K562 (cell line): ENCODE data around the gene IMPDH2. TPM values are rescaled to one million over a fixed set of nuclear protein-coding genes. Genes with fewer than 3 reads are reported as not detected.
A peak's percentile ranks its signal among the peaks of the same experiment; 100 is the strongest.

Experiments
- ATAC-seq: fragments of 200-7000 bp; cut with Tn5 transposase; 3 replicates; pipeline ENCODE4 v1.9.1; 2020; ENCODE audit warnings: moderate library complexity
- BruUV-seq: library from RNA; stranded (reverse); fragments of 400-500 nt; replicated peaks from 2 replicates; lab custom pipeline; 2021; lab: Mats Ljungman, UMichigan
- CTCF ChIA-PET: fragments of 300-600 bp; formaldehyde crosslinking; extraction: SDS; loops from one replicate; lab custom pipeline; 2021; ENCODE audit warnings: low intra/inter-chr PET ratio; lab: Yijun Ruan, JAX
- POLR2A ChIA-PET: fragments of 300-600, 350-650 bp; sonication (Branson Sonifier 250); formaldehyde crosslinking; extraction: SDS; loops from one replicate; lab custom pipeline; 2021; ENCODE audit warnings: antibody characterized with exemption, inconsistent platforms; lab: Yijun Ruan, JAX
- DNase-seq, 4 experiments: peaks; one replicate each; pipeline versions ENCODE4 v3.0.0 to v3.0.0-alpha.2; 2011 to 2018; ENCODE audit warnings: low spot score in 3 of 4, mixed read lengths in 3 of 4; ENCODE audit errors: extremely low read depth in 1 of 4
- FAIRE-seq: peaks from 2 replicates; lab custom pipeline; 2011; peaks lifted over from hg19 to GRCh38; lab: Jason Lieb, UNC
- H2AFZ ChIP-seq: 2 replicates; pipeline ENCODE4 v1.6.0; 2011; ENCODE audit warnings: low read depth, low read length, control low read depth, inconsistent platforms
- H3K27ac ChIP-seq: fragments of 200-600 bp; 3 replicates; pipeline ENCODE4 v1.8.0; 2011; ENCODE audit warnings: low read depth, mild to moderate bottlenecking, control low read depth, inconsistent platforms, low read length, moderate library complexity, mixed read lengths; ENCODE audit errors: extremely low read depth
- H3K27me3 ChIP-seq, 2 experiments: fragments of 300-600 bp in 1 of 2; 2 replicates in 1 of 2; 3 replicates in 1 of 2; pipeline versions ENCODE4 v1.6.0 to v1.8.0; 2011; ENCODE audit warnings: inconsistent platforms in 2 of 2, low read length in 2 of 2, mild to moderate bottlenecking in 1 of 2, mixed read lengths in 1 of 2, moderate library complexity in 1 of 2; ENCODE audit not compliant: control insufficient read depth in 2 of 2, insufficient read depth in 2 of 2
- H3K36me3 ChIP-seq: fragments of 300-600 bp; 3 replicates; pipeline ENCODE4 v1.8.0; 2011; ENCODE audit warnings: mild to moderate bottlenecking, low read length, inconsistent platforms; ENCODE audit not compliant: control insufficient read depth, insufficient read depth
- H3K4me1 ChIP-seq, 2 experiments: fragments of 200-600 bp in 1 of 2; replicated peaks in 1 of 2; 2 replicates in 1 of 2; 3 replicates in 1 of 2; pipeline versions ENCODE4 v1.5.1 to v1.8.0; 2011; ENCODE audit warnings: inconsistent platforms in 2 of 2, low read length in 2 of 2, mild to moderate bottlenecking in 1 of 2, mixed read lengths in 1 of 2, moderate library complexity in 1 of 2; ENCODE audit not compliant: control insufficient read depth in 2 of 2, insufficient read depth in 2 of 2
- H3K4me2 ChIP-seq: 2 replicates; pipeline ENCODE4 v1.6.1; 2011; ENCODE audit warnings: low read length, control low read depth, inconsistent platforms, mixed read lengths; ENCODE audit not compliant: insufficient read depth
- H3K4me3 ChIP-seq: fragments of 200-600 bp; sonication (generic), shearing (Covaris generic); 2 replicates; pipeline ENCODE4 v1.5.1; 2016; ENCODE audit warnings: control low read depth, inconsistent platforms
- H3K79me2 ChIP-seq: fragments of 200-600 bp; 3 replicates; pipeline ENCODE4 v1.8.0; 2011; ENCODE audit warnings: low read length, inconsistent platforms; ENCODE audit not compliant: control insufficient read depth, insufficient read depth
- H3K9ac ChIP-seq, 2 experiments: 2 replicates each; pipeline versions ENCODE4 v1.6.0 to v1.6.1; 2011; ENCODE audit warnings: low read depth in 2 of 2, low read length in 2 of 2, control low read depth in 1 of 2, inconsistent platforms in 1 of 2, mild to moderate bottlenecking in 1 of 2, mixed read lengths in 1 of 2; ENCODE audit not compliant: insufficient read depth in 1 of 2
- H3K9me1 ChIP-seq: one replicate; pipeline ENCODE4 v1.6.0; 2011; ENCODE audit warnings: inconsistent platforms, mild to moderate bottlenecking, low read length, moderate library complexity; ENCODE audit not compliant: control insufficient read depth, insufficient read depth
- H3K9me3 ChIP-seq: replicated peaks from 2 replicates; pipeline ENCODE4 v1.5.1; 2011; ENCODE audit warnings: low read depth, low read length, inconsistent platforms; ENCODE audit not compliant: control insufficient read depth, insufficient read depth
- H4K20me1 ChIP-seq: replicated peaks from 2 replicates; pipeline ENCODE4 v1.6.1; 2011; ENCODE audit warnings: low read length, inconsistent platforms, mixed read lengths; ENCODE audit not compliant: control insufficient read depth, insufficient read depth
- AFF1 ChIP-seq, 2 experiments: fragments of 450-650 bp; IDR thresholded peaks; 2 replicates each; pipeline ENCODE4 v1.6.1; 2018; ENCODE audit warnings: mild to moderate bottlenecking in 2 of 2, low read depth in 1 of 2; ENCODE audit not compliant: partially characterized antibody in 2 of 2
- BRF1 ChIP-seq: IDR thresholded peaks from 3 replicates; pipeline ENCODE4 v1.6.1; 2011; ENCODE audit warnings: borderline replicate concordance, mild to moderate bottlenecking; ENCODE audit not compliant: insufficient read length; ENCODE audit errors: extremely low read depth
- PHB2 ChIP-seq: fragments of 450-650 bp; IDR thresholded peaks from 2 replicates; pipeline ENCODE4 v1.6.1; 2017; ENCODE audit warnings: low read depth
- POLR2A ChIP-seq: fragments of 450-650 bp; conservative IDR thresholded peaks from 2 replicates; pipeline ENCODE4 v1.6.1; 2016
- POLR2AphosphoS5 ChIP-seq: IDR thresholded peaks from 2 replicates; pipeline ENCODE4 v1.6.1; 2011; ENCODE audit warnings: mild to moderate bottlenecking, low read depth, low read length, moderate library complexity; ENCODE audit not compliant: control insufficient read depth, insufficient read depth
- POLR2B ChIP-seq: fragments of 450-650 bp; IDR thresholded peaks from 2 replicates; pipeline ENCODE4 v1.6.1; 2018; ENCODE audit warnings: low read depth; ENCODE audit not compliant: partially characterized antibody
- RREB1 ChIP-seq: fragments of 250-450 bp; sonication (Bioruptor Pico); IDR thresholded peaks from 2 replicates; pipeline ENCODE4 v1.4.0; 2020
- SAFB ChIP-seq: fragments of 200-400 bp; formaldehyde crosslinking; IDR thresholded peaks from 2 replicates; pipeline ENCODE4 v1.6.1; 2017; ENCODE audit warnings: low read depth, low read length, borderline replicate concordance
- SUPT5H ChIP-seq: fragments of 450-650 bp; IDR thresholded peaks from 2 replicates; pipeline ENCODE4 v1.6.1; 2016
- TFAP4 ChIP-seq: sonication (generic); formaldehyde crosslinking; IDR thresholded peaks from 2 replicates; pipeline ENCODE4 v1.8.0; 2022; ENCODE audit warnings: missing genetic modification reagents, mild to moderate bottlenecking, moderate library complexity, borderline replicate concordance
- ZFP1 ChIP-seq: fragments of 450-650 bp; formaldehyde crosslinking; IDR thresholded peaks from 2 replicates; pipeline ENCODE4 v1.4.0; 2020; ENCODE audit warnings: mild to moderate bottlenecking, mixed read lengths
- ZNF75A ChIP-seq: fragments of 450-650 bp; formaldehyde crosslinking; IDR thresholded peaks from 2 replicates; pipeline ENCODE4 v1.4.0; 2020; ENCODE audit warnings: mild to moderate bottlenecking
- WGBS: fragments of 100-300 bp; shearing (Covaris generic); methylation state at CpG from one replicate; pipeline ENCODE4 v1.1.6; 2016; ENCODE audit warnings: low coverage, mixed read lengths; ENCODE audit not compliant: insufficient coverage; ENCODE audit errors: missing lambda C conversion rate; 5-methylcytosine and 5-hydroxymethylcytosine counted together
- in situ Hi-C: fragments of 300-500 bp; cut with MboI; formaldehyde crosslinking; loops from 4 replicates; pipeline ENCODE4 v1.15.0; 2018; ENCODE audit warnings: inconsistent platforms, mixed read lengths
- intact Hi-C: fragments of 100-400 bp; cut with micrococcal nuclease; formaldehyde crosslinking; loops from 2 replicates; pipeline ENCODE4 v1.14.2; 2022
- polyA plus RNA-seq, 8 experiments: library from polyadenylated mRNA; depleted of rRNA in 4 of 8; stranded (reverse) in 5 of 8; unstranded in 3 of 8; fragments of >200 nt; fragmentation: Nextera tagmentation in 2 of 8; fragmentation: Illumina TruSeq in 1 of 8; extraction: Ambion mirVana in 2 of 8; extraction: Trizol in 1 of 8; gene quantifications; 2 replicates each; pipeline versions ENCODE4 v1.2.1 to v1.2.3, GENCODE V29; 2011 to 2014; ENCODE audit warnings: inconsistent platforms in 1 of 8, missing spikeins in 1 of 8
- total RNA-seq, 7 experiments: library from RNA; depleted of rRNA in 6 of 7; stranded (reverse); fragments of >200 nt in 6 of 7; fragmentation: Illumina TruSeq in 2 of 7; extraction: Trizol in 2 of 7; gene quantifications; 2 replicates each; pipeline versions ENCODE4 v1.2.1 to v1.2.3, GENCODE V29; 2011 to 2021; ENCODE audit warnings: low replicate concordance in 1 of 7

Gene IMPDH2
- total and polyA plus RNA-seq, 9 of the 15 experiments (the other 6 are each of a cell fraction or from before 2014, with no cell fraction given), result 318 to 507 (median 366) TPM

- Histone ChIP-seq H3K4me3 (no peak overlapping the region), H3K27me3 (no peaks in the 10 kb centered on the region), H3K4me2 (no peak overlapping the region), H3K27ac (no peak overlapping the region), H3K79me2 (peaks cover 97% of the 10 kb centered on the region), H4K20me1 (peaks cover 12% of the 10 kb centered on the region), H3K9ac (peak overlapping the region in 1 of 2 experiments; percentile 17; a peak in 1 of 4 replicates), H3K4me1 (peaks cover 25 to 59% of the 10 kb centered on the region in 2 experiments; a peak in 4 of 5 replicates), H3K9me3 (no peaks in the 10 kb centered on the region), H3K9me1 (peaks cover 9% of the 10 kb centered on the region), H3K36me3 (peaks cover 62% of the 10 kb centered on the region), H2AFZ (no peak overlapping the region)
- ATAC-seq, result no peak
- TF ChIP-seq POLR2AphosphoS5 (0 out of 2 replicates have a peak, but pooled peaks have one; percentile 13), RREB1 (CRISPR knock-in tag) (no peak), POLR2A (0 out of 2 replicates have a peak, but pooled peaks have one; percentile 7), BRF1 (no peak), AFF1 (IDR thresholded peaks at IDR 0.05; ENCODE audit: low read depth in 1 of 2, partially characterized antibody in 2 of 2) (no peak), ZFP1 (CRISPR knock-in tag) (no peak), PHB2 (no peak), ZNF75A (no peak), TFAP4 (CRISPR knock-in tag) (no peak), POLR2B (peak; percentile 28), SUPT5H (peak; percentile 10; the same call in 1 of the 2 replicates), SAFB (no peak)
- DNase-seq, result no peak
- ChIA-PET CTCF (no interaction called here), POLR2A (interaction anchor here (0.5 to 8.4 kb wide), 10 partner anchors 11 to 536 kb away, joined by 3 to 104 read pairs (median 4); partner anchors contain the start of genes QRICH1 and WDR6)
- in situ Hi-C loops (no loop called here), intact Hi-C loops (loop anchor here (10.0 kb wide), 1 partner anchor 141 kb away; the partner anchor contains the start of gene CCDC71)
- FAIRE-seq, result no peak
- WGBS, result 81% methylated on average over 4 of the region's 4 CpGs
- no TSS peak for BruUV-seq
Measured at GRCh38 chr3:49023775-49024174, 5.4 kb downstream of the IMPDH2 start.
